Endothelial cell of umbilical vein (primary cell): ENCODE results near the gene GRK5. TPM values are rescaled to one million over a fixed set of nuclear protein-coding genes. Genes with fewer than 3 reads are reported as not detected.

ENCODE experiments used
- BruUV-seq: library from RNA; stranded (reverse); fragments of 400-500 nt; replicated peaks from 2 replicates; lab custom pipeline; 2021; lab: Mats Ljungman, UMichigan
- CTCF ChIA-PET: fragments of 300-600, 350-600 bp; sonication (Branson Sonifier 250); formaldehyde crosslinking; loops from one replicate; lab custom pipeline; 2021; ENCODE audit warnings: antibody characterized with exemption, inconsistent platforms; lab: Charles Lee
- POLR2A ChIA-PET: fragments of 300-600, 350-600 bp; sonication (Branson Sonifier 250); formaldehyde crosslinking; loops from one replicate; lab custom pipeline; 2021; ENCODE audit warnings: antibody characterized with exemption, inconsistent platforms; lab: Charles Lee
- DNase-seq: peaks from one replicate; pipeline ENCODE4 v3.0.0-alpha.2; 2011; ENCODE audit warnings: low read depth, low spot score
- FAIRE-seq: peaks from 2 replicates; lab custom pipeline; 2011; peaks lifted over from hg19 to GRCh38; lab: Jason Lieb, UNC
- H2AFZ ChIP-seq: 2 replicates; pipeline ENCODE4 v1.6.0; 2012; ENCODE audit warnings: low read depth, low read length, control low read depth, inconsistent platforms
- H3K27ac ChIP-seq: 2 replicates; pipeline ENCODE4 v1.5.1; 2011; ENCODE audit warnings: low read depth, mild to moderate bottlenecking, control low read depth, low read length, moderate library complexity; ENCODE audit not compliant: insufficient read depth
- H3K27me3 ChIP-seq, 2 experiments: 2 replicates each; pipeline versions ENCODE4 v1.6.0 to v1.6.1; 2011; ENCODE audit warnings: low read length in 2 of 2, mixed read lengths in 1 of 2; ENCODE audit not compliant: control insufficient read depth in 2 of 2, insufficient read depth in 2 of 2
- H3K36me3 ChIP-seq, 2 experiments: 2 replicates in 1 of 2; 3 replicates in 1 of 2; pipeline ENCODE4 v1.5.1; 2011; ENCODE audit warnings: low read length in 2 of 2, mild to moderate bottlenecking in 1 of 2, moderate library complexity in 1 of 2; ENCODE audit not compliant: control insufficient read depth in 2 of 2, insufficient read depth in 2 of 2; ENCODE audit errors: extremely low read depth in 1 of 2
- H3K4me1 ChIP-seq: 3 replicates; pipeline ENCODE4 v1.5.1; 2011; ENCODE audit warnings: mild to moderate bottlenecking, low read length; ENCODE audit not compliant: control insufficient read depth, insufficient read depth; ENCODE audit errors: extremely low read depth
- H3K4me2 ChIP-seq: 2 replicates; pipeline ENCODE4 v1.6.1; 2011; ENCODE audit warnings: low read length, control low read depth, mixed read lengths; ENCODE audit not compliant: insufficient read depth
- H3K4me3 ChIP-seq, 3 experiments: fragments of 200-600 bp in 1 of 3; sonication (generic), shearing (Covaris generic) in 1 of 3; replicated peaks in 1 of 3; 2 replicates each; pipeline ENCODE4 v1.5.1; 2011 to 2016; ENCODE audit warnings: control low read depth in 3 of 3, low read length in 3 of 3, mild to moderate bottlenecking in 2 of 3, inconsistent platforms in 1 of 3, low read depth in 1 of 3, moderate library complexity in 1 of 3; ENCODE audit not compliant: insufficient read depth in 1 of 3
- H3K79me2 ChIP-seq: 2 replicates; pipeline ENCODE4 v1.6.0; 2012; ENCODE audit warnings: low read length, inconsistent platforms; ENCODE audit not compliant: control insufficient read depth, insufficient read depth
- H3K9ac ChIP-seq: replicated peaks from 2 replicates; pipeline ENCODE3; 2011; ENCODE audit warnings: low read length, control low read depth; ENCODE audit not compliant: insufficient read depth; ENCODE audit errors: extremely low read depth
- H3K9me1 ChIP-seq: replicated peaks from 3 replicates; pipeline ENCODE4 v1.6.0; 2011; ENCODE audit warnings: mild to moderate bottlenecking, low read length; ENCODE audit not compliant: control insufficient read depth, insufficient read depth; ENCODE audit errors: extremely low read depth
- H3K9me3 ChIP-seq: replicated peaks from 2 replicates; pipeline ENCODE4 v1.5.1; 2012; ENCODE audit warnings: low read length, inconsistent platforms; ENCODE audit not compliant: control insufficient read depth, insufficient read depth
- H4K20me1 ChIP-seq: replicated peaks from 2 replicates; pipeline ENCODE3; 2011; ENCODE audit warnings: mild to moderate bottlenecking, low read length; ENCODE audit not compliant: control insufficient read depth, insufficient read depth; ENCODE audit errors: extremely low read depth
- CTCF ChIP-seq, 2 donors: IDR thresholded peaks; 1 replicate in 1 of 2; 2 replicates in 1 of 2; pipeline ENCODE4 v1.5.1; 2011; ENCODE audit warnings: low read length in 2 of 2, mild to moderate bottlenecking in 2 of 2, moderate library complexity in 2 of 2, control low read depth in 1 of 2, inconsistent platforms in 1 of 2, low read depth in 1 of 2; ENCODE audit not compliant: insufficient read depth in 1 of 2; ENCODE audit errors: extremely low read depth in 1 of 2
- EZH2 ChIP-seq: IDR thresholded peaks from 2 replicates; pipeline ENCODE4 v1.6.1; 2012; ENCODE audit warnings: borderline replicate concordance, low read depth, mild to moderate bottlenecking, moderate library complexity, low read length, inconsistent platforms; ENCODE audit not compliant: severe bottlenecking
- FOS ChIP-seq: IDR thresholded peaks from 2 replicates; pipeline ENCODE4 v1.6.1; 2011; ENCODE audit warnings: mild to moderate bottlenecking, low read length, moderate library complexity, borderline replicate concordance; ENCODE audit not compliant: insufficient read depth
- GATA2 ChIP-seq: IDR thresholded peaks from 2 replicates; pipeline ENCODE4 v1.7.0; 2011; ENCODE audit warnings: low read depth, mild to moderate bottlenecking, moderate library complexity, mixed read lengths, low read length; ENCODE audit not compliant: insufficient read length, insufficient read depth
- JUN ChIP-seq: IDR thresholded peaks from 2 replicates; pipeline ENCODE4 v1.6.1; 2011; ENCODE audit warnings: borderline replicate concordance, low read depth; ENCODE audit not compliant: insufficient read length, insufficient read depth
- MAX ChIP-seq: IDR thresholded peaks from 2 replicates; pipeline ENCODE4 v1.6.1; 2011; ENCODE audit not compliant: insufficient read depth, insufficient read length
- MYC ChIP-seq: IDR thresholded peaks from one replicate; pipeline ENCODE4 v1.6.1; 2011; ENCODE audit warnings: mild to moderate bottlenecking, low read depth, low read length
- POLR2A ChIP-seq: IDR thresholded peaks from 2 replicates; pipeline ENCODE4 v1.6.1; 2012; ENCODE audit warnings: low read depth, mild to moderate bottlenecking, control low read depth, low read length
- POLR2AphosphoS5 ChIP-seq: IDR thresholded peaks from 2 replicates; pipeline ENCODE4 v1.6.1; 2012; ENCODE audit warnings: low read depth, mild to moderate bottlenecking, control low read depth, low read length, moderate library complexity; ENCODE audit not compliant: insufficient read depth
- dilution Hi-C: fragments of 300-500 bp; cut with MboI; formaldehyde crosslinking; loops from one replicate; pipeline ENCODE4 v1.15.0; 2019; ENCODE audit warnings: low sequenced_read_pairs; ENCODE audit not compliant: extremely low pct_ligation_motif_present
- intact Hi-C: fragments of 100-400 bp; cut with micrococcal nuclease; formaldehyde crosslinking; loops from one replicate; pipeline ENCODE4 v1.10.0; 2022
- polyA plus RNA-seq, 4 experiments: library from polyadenylated mRNA; depleted of rRNA in 3 of 4; stranded (reverse) in 3 of 4; unstranded in 1 of 4; fragments of >200 nt; gene quantifications; 2 replicates each; pipeline versions ENCODE4 v1.2.1 to v1.2.3, GENCODE V29; 2011 to 2012; ENCODE audit warnings: missing spikeins in 1 of 4
- total RNA-seq: library from RNA; stranded (reverse); gene quantifications from 2 replicates; pipeline ENCODE4 v1.2.3, GENCODE V29; 2021

GRK5 gene
- total and polyA plus RNA-seq, 2 donors (not counting 3 experiments of a cell fraction or from before 2014, with no cell fraction given): 13.1 to 29.5 TPM

GRCh38 chr10:119364645-119365600 lies 157.6 kb downstream of the GRK5 start:
- no peak overlapping the region for H3K9ac ChIP-seq
- no TSS peak for BruUV-seq
- no peak overlapping the region for H3K4me2 ChIP-seq
- H4K20me1 ChIP-seq: no peaks in the 10 kb centered on the region
- FAIRE-seq (no peak), DNase-seq (no peak)
- H3K9me3 ChIP-seq: no peaks in the 10 kb centered on the region
- H3K36me3 ChIP-seq: peaks cover 0 to 6% of the 10 kb centered on the region in 2 experiments
- intact Hi-C loops: no loop called here
- ChIA-PET CTCF (interaction anchor here (1.2 to 2.6 kb wide), 6 partner anchors 29 to 158 kb away, joined by 3 to 17 read pairs (median 4); partner anchors contain the start of gene GRK5), POLR2A (no interaction called here)
- H3K4me1 ChIP-seq: peaks cover 25% of the 10 kb centered on the region
- no peaks in the 10 kb centered on the region for H3K27me3 ChIP-seq
- TF ChIP-seq JUN (no peak), POLR2AphosphoS5 (no peak), GATA2 (no peak), POLR2A (no peak)
- no peak overlapping the region for H3K4me3 ChIP-seq
- no peak overlapping the region for H2AFZ ChIP-seq
- H3K79me2 ChIP-seq: no peaks in the 10 kb centered on the region
- H3K27ac ChIP-seq: no peak overlapping the region
- dilution Hi-C loops: no loop called here
- no peaks in the 10 kb centered on the region for H3K9me1 ChIP-seq

- H3K9me1 ChIP-seq: no peaks in the 10 kb centered on the region
- BruUV-seq: no TSS peak
- H2AFZ ChIP-seq: no peak overlapping the region
- peaks cover 33% of the 10 kb centered on the region for H3K4me1 ChIP-seq
- intact Hi-C loops: no loop called here
- DNase-seq: no peak
- dilution Hi-C loops: no loop called here
- no peak overlapping the region for H3K27ac ChIP-seq
- TF ChIP-seq JUN: no peak
- TF ChIP-seq POLR2AphosphoS5: no peak
- TF ChIP-seq CTCF (IDR thresholded peaks at IDR 0.05; ENCODE audit: extremely low read depth in 1 of 2, insufficient read depth in 1 of 2, low read depth in 1 of 2, low read length in 2 of 2): no peak
- no peak for TF ChIP-seq FOS
- TF ChIP-seq POLR2A: no peak
- TF ChIP-seq MAX: no peak
- no peak for TF ChIP-seq GATA2
- TF ChIP-seq EZH2: no peak
- no peak for TF ChIP-seq MYC
- H3K4me2 ChIP-seq: no peak overlapping the region
- POLR2A ChIA-PET: no interaction called here
- no peak overlapping the region for H3K4me3 ChIP-seq
- FAIRE-seq: no peak
- no peaks in the 10 kb centered on the region for H3K9me3 ChIP-seq
- CTCF ChIA-PET: interaction anchor here (1.0 to 2.6 kb wide), 4 partner anchors 15 to 159 kb away, joined by 3 to 17 read pairs (median 6); partner anchors contain the start of gene GRK5
- no peaks in the 10 kb centered on the region for H4K20me1 ChIP-seq
- H3K79me2 ChIP-seq: no peaks in the 10 kb centered on the region
- H3K36me3 ChIP-seq: peaks cover 0 to 6% of the 10 kb centered on the region in 2 experiments
- H3K27me3 ChIP-seq: no peaks in the 10 kb centered on the region
- no peak overlapping the region for H3K9ac ChIP-seq
Observed at GRCh38 chr10:119365773-119366599, 158.6 kb downstream of the GRK5 start.
